K562 (cell line): Measurements from ENCODE around the gene RAB5B.

Experiments used
- ILK ChIP-seq: fragments of 450-650 bp; IDR thresholded peaks from 2 replicates; pipeline ENCODE4 v1.6.1; 2016; ENCODE audit warnings: missing genetic modification characterization, low read depth, mild to moderate bottlenecking, missing compliant biosample characterization, moderate library complexity, borderline replicate concordance
- TF ChIP-seq, protein P1 (sequence below), 3 experiments: IDR thresholded peaks in 2 of 3; conservative IDR thresholded peaks in 1 of 3; 2 replicates each; pipeline ENCODE4 v1.5.1; 2011 to 2012; ENCODE audit warnings: low read length in 3 of 3, mild to moderate bottlenecking in 3 of 3, control low read depth in 2 of 3, improper control_type of control experiment in 1 of 3, inconsistent platforms in 1 of 3, low read depth in 1 of 3, mixed read lengths in 1 of 3, moderate library complexity in 1 of 3; ENCODE audit not compliant: insufficient read depth in 2 of 3

GRCh38 chr12:55933169-55933798, 40.6 kb upstream of the RAB5B start:
- no peak for TF ChIP-seq ILK
- TF ChIP-seq, protein P1, sequence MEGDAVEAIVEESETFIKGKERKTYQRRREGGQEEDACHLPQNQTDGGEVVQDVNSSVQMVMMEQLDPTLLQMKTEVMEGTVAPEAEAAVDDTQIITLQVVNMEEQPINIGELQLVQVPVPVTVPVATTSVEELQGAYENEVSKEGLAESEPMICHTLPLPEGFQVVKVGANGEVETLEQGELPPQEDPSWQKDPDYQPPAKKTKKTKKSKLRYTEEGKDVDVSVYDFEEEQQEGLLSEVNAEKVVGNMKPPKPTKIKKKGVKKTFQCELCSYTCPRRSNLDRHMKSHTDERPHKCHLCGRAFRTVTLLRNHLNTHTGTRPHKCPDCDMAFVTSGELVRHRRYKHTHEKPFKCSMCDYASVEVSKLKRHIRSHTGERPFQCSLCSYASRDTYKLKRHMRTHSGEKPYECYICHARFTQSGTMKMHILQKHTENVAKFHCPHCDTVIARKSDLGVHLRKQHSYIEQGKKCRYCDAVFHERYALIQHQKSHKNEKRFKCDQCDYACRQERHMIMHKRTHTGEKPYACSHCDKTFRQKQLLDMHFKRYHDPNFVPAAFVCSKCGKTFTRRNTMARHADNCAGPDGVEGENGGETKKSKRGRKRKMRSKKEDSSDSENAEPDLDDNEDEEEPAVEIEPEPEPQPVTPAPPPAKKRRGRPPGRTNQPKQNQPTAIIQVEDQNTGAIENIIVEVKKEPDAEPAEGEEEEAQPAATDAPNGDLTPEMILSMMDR (IDR thresholded peaks at IDR 0.05 in 2 of 3, conservative IDR thresholded peaks at IDR 0.05 in 1 of 3; ENCODE audit: insufficient read depth in 2 of 3, low read depth in 1 of 3, low read length in 3 of 3): no peak
